ENCODE data around the gene HOXA3. TPM values are rescaled to one million over a fixed set of nuclear protein-coding genes. Genes with fewer than 3 reads are reported as not detected.

HOXA3 gene
- total and polyA plus RNA-seq, 8 donors: 0.87 to 42.6 (median 5.0) TPM

- H3K27ac ChIP-seq: peak overlapping the region; percentile 61 to 99 (median 94)
- peaks cover 6 to 98% (median 56%) of the 10 kb centered on the region in 3 donors for H3K27me3 ChIP-seq
- H3K4me3 ChIP-seq: peak overlapping the region; percentile 39 to 46 (median 40)
- intact Hi-C loops (cut with DNase I; ENCODE audit: low total_unique reads): no loop called here
- peaks cover 10 to 59% (median 26%) of the 10 kb centered on the region in 4 donors for H3K4me1 ChIP-seq
- peak in 1 of 2 donors; percentile 69 for DNase-seq
- 32 to 43% (median 39%) methylated on average over 16 to 44 of the region's 44 CpGs for whole genome bisulfite sequencing, 5 donors
- H3K36me3 ChIP-seq: no peaks in the 10 kb centered on the region
- peaks cover 0 to 4% (median 0%) of the 10 kb centered on the region in 4 donors for H3K9me3 ChIP-seq
- no peak for TF ChIP-seq EP300 (IDR thresholded peaks at IDR 0.05)
- TF ChIP-seq CTCF (IDR thresholded peaks at IDR 0.05): no peak
- no peak for TF ChIP-seq POLR2A (IDR thresholded peaks at IDR 0.05)
- TF ChIP-seq POLR2AphosphoS5 (IDR thresholded peaks at IDR 0.05): no peak
These were observed 46.0 kb downstream of the HOXA3 start for GRCh38 chr7:27106181-27106900.

GRCh38 chr7:27105301-27106031 lies 46.9 kb downstream of the HOXA3 start:
- intact Hi-C loops (cut with DNase I; ENCODE audit: low total_unique reads): no loop called here
- TF ChIP-seq POLR2A (IDR thresholded peaks at IDR 0.05) (no peak), EP300 (IDR thresholded peaks at IDR 0.05) (no peak), CTCF (IDR thresholded peaks at IDR 0.05) (no peak), POLR2AphosphoS5 (IDR thresholded peaks at IDR 0.05) (no peak)
- WGBS, 5 donors: 55 to 78% (median 74%) methylated on average over 13 of the region's 13 CpGs
- Histone ChIP-seq H3K4me1 (peaks cover 6 to 50% (median 19%) of the 10 kb centered on the region in 4 donors), H3K4me3 (peak overlapping the region in 3 of 4 donors; percentile 39 to 46 (median 42)), H3K36me3 (no peaks in the 10 kb centered on the region), H3K27ac (peak overlapping the region; percentile 42 to 99 (median 94)), H3K27me3 (peaks cover 6 to 98% (median 60%) of the 10 kb centered on the region in 3 donors), H3K9me3 (peaks cover 0 to 4% (median 0%) of the 10 kb centered on the region in 4 donors)
- peak in 1 of 2 donors; percentile 29 for DNase-seq

- intact Hi-C loops (cut with DNase I; ENCODE audit: low total_unique reads): no loop called here
- peaks cover 0 to 4% (median 0%) of the 10 kb centered on the region in 4 donors for H3K9me3 ChIP-seq
- peak overlapping the region in 3 of 4 donors; percentile 5 to 54 (median 50) for H3K4me3 ChIP-seq
- H3K4me1 ChIP-seq: peaks cover 0 to 51% (median 14%) of the 10 kb centered on the region in 4 donors
- peak in 1 of 2 donors; percentile 88 for DNase-seq
- no peak for TF ChIP-seq EP300 (IDR thresholded peaks at IDR 0.05)
- TF ChIP-seq POLR2A (IDR thresholded peaks at IDR 0.05): no peak
- no peak for TF ChIP-seq CTCF (IDR thresholded peaks at IDR 0.05)
- no peak for TF ChIP-seq POLR2AphosphoS5 (IDR thresholded peaks at IDR 0.05)
- no peaks in the 10 kb centered on the region for H3K36me3 ChIP-seq
- H3K27ac ChIP-seq: peak overlapping the region; percentile 37 to 99 (median 94)
- 49 to 71% (median 56%) methylated on average over 13 of the region's 13 CpGs for WGBS, 5 donors
- H3K27me3 ChIP-seq: peaks cover 6 to 98% (median 63%) of the 10 kb centered on the region in 3 donors
These were observed 47.9 kb downstream of the HOXA3 start for GRCh38 chr7:27104341-27105058.
